Retinal pigment epithelial cell (primary cell): Measurements from ENCODE around the gene POLE.

Experiments
- DNase-seq: peaks from one replicate; pipeline ENCODE4 v3.0.0-alpha.2; 2010; ENCODE audit warnings: low read depth
- H3K4me3 ChIP-seq: 2 replicates; pipeline ENCODE4 v1.5.1; 2011; ENCODE audit warnings: mild to moderate bottlenecking, low read length, control low read depth, moderate library complexity
- TF ChIP-seq, protein P1 (sequence below): conservative IDR thresholded peaks from 2 replicates; pipeline ENCODE4 v1.5.1; 2011; ENCODE audit warnings: low read depth, low read length, control low read depth, inconsistent platforms

Gene POLE

DNA sequence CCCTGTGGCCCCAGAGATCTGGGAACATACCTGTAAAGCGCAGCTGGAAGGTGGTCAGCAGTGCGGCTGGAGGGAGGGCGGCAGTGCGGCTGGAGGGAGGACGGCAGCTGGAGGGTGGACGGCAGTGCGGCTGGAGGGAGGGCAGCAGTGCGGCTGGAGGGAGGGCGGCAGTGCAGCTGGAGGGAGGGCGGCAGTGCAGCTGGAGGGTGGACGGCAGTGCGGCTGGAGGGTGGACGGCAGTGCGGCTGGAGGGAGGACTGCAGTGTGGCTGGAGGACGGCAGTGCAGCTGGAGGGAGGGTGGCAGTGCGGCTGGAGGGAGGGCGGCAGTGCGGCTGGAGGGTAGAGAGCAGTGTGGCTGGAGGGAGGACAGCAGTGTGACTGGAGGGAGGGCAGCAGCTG, 100.2 kb downstream of the POLE start:
- no peak overlapping the region for H3K4me3 ChIP-seq
- TF ChIP-seq, protein P1, sequence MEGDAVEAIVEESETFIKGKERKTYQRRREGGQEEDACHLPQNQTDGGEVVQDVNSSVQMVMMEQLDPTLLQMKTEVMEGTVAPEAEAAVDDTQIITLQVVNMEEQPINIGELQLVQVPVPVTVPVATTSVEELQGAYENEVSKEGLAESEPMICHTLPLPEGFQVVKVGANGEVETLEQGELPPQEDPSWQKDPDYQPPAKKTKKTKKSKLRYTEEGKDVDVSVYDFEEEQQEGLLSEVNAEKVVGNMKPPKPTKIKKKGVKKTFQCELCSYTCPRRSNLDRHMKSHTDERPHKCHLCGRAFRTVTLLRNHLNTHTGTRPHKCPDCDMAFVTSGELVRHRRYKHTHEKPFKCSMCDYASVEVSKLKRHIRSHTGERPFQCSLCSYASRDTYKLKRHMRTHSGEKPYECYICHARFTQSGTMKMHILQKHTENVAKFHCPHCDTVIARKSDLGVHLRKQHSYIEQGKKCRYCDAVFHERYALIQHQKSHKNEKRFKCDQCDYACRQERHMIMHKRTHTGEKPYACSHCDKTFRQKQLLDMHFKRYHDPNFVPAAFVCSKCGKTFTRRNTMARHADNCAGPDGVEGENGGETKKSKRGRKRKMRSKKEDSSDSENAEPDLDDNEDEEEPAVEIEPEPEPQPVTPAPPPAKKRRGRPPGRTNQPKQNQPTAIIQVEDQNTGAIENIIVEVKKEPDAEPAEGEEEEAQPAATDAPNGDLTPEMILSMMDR: no peak
- no peak for DNase-seq

DNA sequence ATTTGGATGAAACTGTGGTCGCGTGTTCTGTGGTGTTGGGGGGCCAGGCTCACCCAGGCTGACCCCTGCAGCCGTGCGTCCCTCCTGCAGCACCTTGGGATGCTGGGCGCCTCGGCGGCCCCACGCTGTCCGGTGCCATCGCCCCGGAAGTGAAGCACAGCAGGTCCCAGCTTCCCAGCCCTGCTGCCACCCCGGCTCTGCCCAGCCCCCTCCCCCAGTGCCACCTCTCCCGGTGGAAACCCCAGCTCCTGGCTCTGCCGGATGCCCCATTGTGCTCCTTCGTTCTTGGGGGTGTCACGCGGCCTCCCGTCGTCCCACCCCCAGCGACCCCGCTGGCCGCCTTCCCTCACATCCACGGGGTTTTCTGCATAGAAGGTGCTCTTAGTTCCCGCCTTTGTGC, 102.0 kb downstream of the POLE start:
- TF ChIP-seq, protein P1: no peak
- no peak for DNase-seq

DNA sequence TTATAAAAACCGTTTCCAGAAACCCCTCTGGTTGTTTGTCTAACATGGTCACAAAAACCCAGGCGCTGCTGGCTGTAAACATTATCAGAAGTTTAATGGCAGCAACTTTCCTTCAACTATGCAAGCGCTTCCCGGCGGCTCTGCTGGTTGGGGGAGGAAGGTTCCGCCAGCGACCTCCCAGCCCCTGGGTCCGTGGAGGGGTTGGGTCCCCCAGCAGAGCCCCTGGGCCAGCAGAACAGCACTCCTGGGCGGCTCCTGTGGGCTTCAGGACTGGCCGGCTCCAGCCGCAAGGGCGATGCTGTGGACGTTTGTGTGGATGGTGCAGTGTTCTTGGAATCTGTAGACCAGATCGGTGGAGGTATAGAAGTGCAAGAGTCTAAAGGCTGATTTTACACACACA, 102.7 kb downstream of the POLE start:
- H3K4me3 ChIP-seq: no peak overlapping the region
- DNase-seq: no peak
- TF ChIP-seq, protein P1: no peak

More for the DNA sequence above, 102.0 kb downstream of the POLE start:
- no peak overlapping the region for H3K4me3 ChIP-seq

DNA sequence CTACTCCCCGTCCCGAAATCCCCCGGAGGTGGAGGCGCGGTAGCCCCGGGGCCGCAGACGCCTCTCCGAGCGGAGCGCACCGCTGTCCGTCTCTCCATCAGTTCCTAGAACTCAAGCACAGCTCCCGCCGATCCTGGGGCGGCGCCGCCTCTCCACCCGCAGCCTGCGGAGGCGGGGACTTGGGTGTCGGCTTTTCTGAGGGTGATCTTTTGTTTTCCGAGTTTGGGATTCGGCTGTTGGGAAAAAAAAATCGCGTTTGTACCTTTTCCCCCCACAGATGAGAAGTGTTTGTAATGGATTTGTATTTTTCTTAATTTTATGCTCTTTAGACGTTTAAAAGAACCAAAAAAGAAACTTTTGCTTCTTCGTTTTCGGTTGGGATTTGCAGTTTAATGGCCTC, 103.4 kb downstream of the POLE start:
- DNase-seq: no peak
- TF ChIP-seq, protein P1: no peak
- no peak overlapping the region for H3K4me3 ChIP-seq

DNA sequence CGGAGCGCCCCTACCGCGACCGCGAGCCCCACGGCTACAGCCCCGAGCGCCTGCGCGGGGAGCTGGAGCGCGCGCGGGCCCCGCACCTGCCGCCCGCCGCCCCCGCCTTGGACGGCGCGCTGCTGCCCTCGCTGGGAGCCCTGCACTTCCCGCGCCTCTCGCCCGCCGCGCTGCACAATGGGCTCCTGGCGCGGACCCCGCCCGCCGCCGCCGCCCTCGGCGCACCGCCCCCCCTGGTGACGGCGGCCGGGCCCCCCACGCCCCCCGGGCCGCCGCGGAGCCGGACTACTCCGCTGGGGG, 103.8 kb downstream of the POLE start:
- TF ChIP-seq, protein P1: no peak
- H3K4me3 ChIP-seq: no peak overlapping the region
- DNase-seq: no peak

DNA sequence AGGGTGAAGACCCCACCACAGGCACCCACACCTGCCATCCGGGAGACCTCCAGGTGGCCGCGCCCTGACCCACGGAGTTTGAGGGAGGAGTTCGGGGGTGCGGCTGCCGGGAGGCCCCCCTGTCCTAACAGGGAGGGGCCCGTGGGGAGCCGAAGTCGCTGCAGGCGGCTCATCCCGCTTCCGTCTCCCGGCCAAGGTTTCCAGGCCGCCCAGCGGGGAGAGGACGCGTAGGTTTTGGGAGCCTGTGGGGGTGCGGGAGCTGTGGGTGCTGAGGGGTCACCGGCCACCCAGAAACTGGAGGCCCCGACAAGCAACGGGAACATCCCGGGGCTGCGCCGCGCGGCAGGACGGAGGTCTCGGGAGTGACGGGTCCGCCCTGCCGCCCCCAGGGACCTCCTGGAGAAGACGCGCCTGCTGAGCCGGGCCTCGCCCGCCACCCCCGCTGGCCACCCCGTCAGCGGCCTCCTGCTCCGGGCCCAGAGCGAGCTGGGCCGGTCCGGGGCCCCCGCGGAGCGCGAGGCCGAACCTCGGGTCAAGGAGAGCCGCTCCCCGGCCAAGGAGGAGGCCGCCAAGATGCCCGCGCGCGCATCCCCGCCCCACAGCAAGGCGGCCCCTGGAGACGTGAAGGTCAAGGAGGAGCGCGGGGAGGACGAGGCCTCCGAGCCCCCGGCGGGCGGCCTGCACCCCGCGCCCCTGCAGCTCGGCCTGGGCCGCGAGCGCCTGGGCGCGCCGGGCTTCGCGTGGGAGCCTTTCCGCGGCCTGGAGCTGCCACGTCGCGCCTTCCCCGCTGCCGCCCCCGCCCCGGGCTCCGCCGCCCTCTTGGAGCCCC, 104.3 kb downstream of the POLE start:
- no peak for DNase-seq
- H3K4me3 ChIP-seq: no peak overlapping the region
- TF ChIP-seq, protein P1: no peak

DNA sequence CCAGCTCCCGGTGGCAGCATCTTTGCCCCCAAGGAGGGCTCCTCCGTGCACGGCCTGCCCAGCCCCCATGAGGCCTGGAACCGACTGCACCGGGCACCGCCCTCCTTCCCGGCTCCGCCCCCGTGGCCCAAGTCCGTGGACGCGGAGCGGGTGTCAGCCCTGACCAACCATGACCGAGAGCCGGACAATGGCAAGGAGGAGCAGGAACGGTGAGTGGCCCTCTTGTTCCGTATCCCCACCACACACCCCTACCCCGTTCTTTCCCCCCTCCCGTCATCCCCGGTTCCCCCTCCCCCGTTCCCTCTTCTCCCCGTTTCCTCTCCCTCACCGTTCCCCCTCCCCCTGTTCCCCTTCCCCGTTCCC, 105.1 kb downstream of the POLE start:
- H3K4me3 ChIP-seq: no peak overlapping the region
- DNase-seq: no peak
- TF ChIP-seq, protein P1: no peak
